IMR-90 (cell line): ENCODE data around the gene CDH26. TPM values are rescaled to one million over a fixed set of nuclear protein-coding genes. Genes with fewer than 3 reads are reported as not detected.
"Not testable (repeated sequence)": the region's sequence is repeated elsewhere in the genome, so short reads cannot be mapped to it uniquely, and the experiment has no call there.

Source experiments
- ATAC-seq: fragments of 200-7000 bp; cut with Tn5 transposase; 2 replicates; pipeline ENCODE4 v1.9.1; 2020; ENCODE audit warnings: low read depth, mild to moderate bottlenecking, moderate library complexity
- BruUV-seq: library from RNA; stranded (reverse); fragments of 400-500 nt; replicated peaks from 2 replicates; lab custom pipeline; 2021; lab: Mats Ljungman, UMichigan
- CTCF ChIA-PET: fragments of 300-600 bp; formaldehyde crosslinking; extraction: SDS; loops from one replicate; lab custom pipeline; 2021; ENCODE audit warnings: antibody characterized with exemption; lab: Yijun Ruan, JAX
- POLR2A ChIA-PET: fragments of 300-600 bp; sonication (Branson Sonifier 250); formaldehyde crosslinking; loops from one replicate; lab custom pipeline; 2022; ENCODE audit warnings: antibody characterized with exemption; ENCODE audit not compliant: unreplicated experiment; lab: Charles Lee
- DNase-seq: peaks from one replicate; pipeline ENCODE4 v3.0.0; 2013
- H2AFZ ChIP-seq: replicated peaks from 2 replicates; pipeline ENCODE3; 2013; ENCODE audit warnings: low read length, mild to moderate bottlenecking; ENCODE audit not compliant: poor library complexity
- H2AK5ac ChIP-seq: 2 replicates; pipeline ENCODE4 v1.6.1; 2013; ENCODE audit warnings: low read depth, low read length, inconsistent platforms
- H2AK9ac ChIP-seq: replicated peaks from 2 replicates; pipeline ENCODE3; 2013; ENCODE audit warnings: mild to moderate bottlenecking, low read depth, low read length, moderate library complexity; ENCODE audit not compliant: poor library complexity
- H2BK120ac ChIP-seq: 2 replicates; pipeline ENCODE4 v1.6.1; 2013; ENCODE audit warnings: low read depth, low read length, inconsistent platforms
- H2BK15ac ChIP-seq: 3 replicates; pipeline ENCODE4 v1.6.1; 2013; ENCODE audit warnings: low read depth, low read length, inconsistent platforms
- H2BK20ac ChIP-seq: 2 replicates; pipeline ENCODE4 v1.6.1; 2013; ENCODE audit warnings: low read depth, mild to moderate bottlenecking, inconsistent platforms, low read length, moderate library complexity
- H2BK5ac ChIP-seq: 2 replicates; pipeline ENCODE4 v1.6.1; 2013; ENCODE audit warnings: mild to moderate bottlenecking, low read depth, low read length, inconsistent platforms; ENCODE audit not compliant: poor library complexity, severe bottlenecking
- H3K14ac ChIP-seq: replicated peaks from 2 replicates; pipeline ENCODE4 v1.6.1; 2013; ENCODE audit warnings: low read depth, low read length, inconsistent platforms
- H3K18ac ChIP-seq: 2 replicates; pipeline ENCODE4 v1.6.1; 2013; ENCODE audit warnings: low read depth, low read length, control low read depth
- H3K23ac ChIP-seq: 2 replicates; pipeline ENCODE4 v1.6.1; 2013; ENCODE audit warnings: low read depth, low read length, inconsistent platforms
- H3K27ac ChIP-seq: 2 replicates; pipeline ENCODE4 v1.5.1; 2013; ENCODE audit warnings: mild to moderate bottlenecking, control low read depth, low read length; ENCODE audit not compliant: insufficient read depth
- H3K27me3 ChIP-seq: 2 replicates; pipeline ENCODE4 v1.6.1; 2013; ENCODE audit warnings: low read length; ENCODE audit not compliant: control insufficient read depth, insufficient read depth
- H3K36me3 ChIP-seq: 2 replicates; pipeline ENCODE4 v1.6.1; 2013; ENCODE audit warnings: low read length, mixed read lengths; ENCODE audit not compliant: control insufficient read depth, insufficient read depth
- H3K4ac ChIP-seq: 2 replicates; pipeline ENCODE4 v1.6.1; 2013; ENCODE audit warnings: low read depth, low read length, inconsistent platforms
- H3K4me1 ChIP-seq: 2 replicates; pipeline ENCODE4 v1.6.1; 2013; ENCODE audit warnings: low read length, mixed read lengths; ENCODE audit not compliant: control insufficient read depth, insufficient read depth
- H3K4me2 ChIP-seq: 2 replicates; pipeline ENCODE4 v1.6.1; 2013; ENCODE audit warnings: low read depth, mild to moderate bottlenecking, control low read depth, low read length, moderate library complexity
- H3K4me3 ChIP-seq: 2 replicates; pipeline ENCODE4 v1.5.1; 2013; ENCODE audit warnings: low read depth, mild to moderate bottlenecking, control low read depth, low read length, moderate library complexity; ENCODE audit not compliant: insufficient read depth
- H3K56ac ChIP-seq: 2 replicates; pipeline ENCODE4 v1.6.1; 2013; ENCODE audit warnings: low read length, inconsistent platforms; ENCODE audit not compliant: insufficient read depth; ENCODE audit errors: extremely low read depth
- H3K79me1 ChIP-seq, 2 experiments: 2 replicates each; pipeline ENCODE4 v1.6.1; 2013; ENCODE audit warnings: low read length in 2 of 2, inconsistent platforms in 1 of 2, low read depth in 1 of 2
- H3K9ac ChIP-seq: 2 replicates; pipeline ENCODE4 v1.6.1; 2013; ENCODE audit warnings: low read depth, low read length, control low read depth
- H3K9me1 ChIP-seq: 2 replicates; pipeline ENCODE4 v1.6.1; 2013; ENCODE audit warnings: low read length, inconsistent platforms; ENCODE audit not compliant: insufficient read depth
- H3K9me3 ChIP-seq: 2 replicates; pipeline ENCODE4 v1.6.1; 2013; ENCODE audit warnings: low read length; ENCODE audit not compliant: control insufficient read depth, insufficient read depth
- H4K20me1 ChIP-seq: 2 replicates; pipeline ENCODE4 v1.6.1; 2013; ENCODE audit warnings: low read length, inconsistent platforms; ENCODE audit not compliant: insufficient read depth
- H4K5ac ChIP-seq: 2 replicates; pipeline ENCODE4 v1.6.1; 2013; ENCODE audit warnings: mild to moderate bottlenecking, low read depth, low read length, control low read depth
- H4K8ac ChIP-seq, 2 experiments: 2 replicates each; pipeline ENCODE4 v1.6.1; 2013; ENCODE audit warnings: low read depth in 2 of 2, low read length in 2 of 2, control low read depth in 1 of 2, inconsistent platforms in 1 of 2
- H4K91ac ChIP-seq: 2 replicates; pipeline ENCODE4 v1.6.1; 2013; ENCODE audit warnings: low read depth, low read length, inconsistent platforms; ENCODE audit not compliant: insufficient read depth
- CEBPB ChIP-seq: IDR thresholded peaks from 2 replicates; pipeline ENCODE4 v1.6.1; 2012; ENCODE audit warnings: low read depth, low read length, improper control_type of control experiment
- WGBS, 2 experiments: methylation state at CpG; one replicate each; pipeline versions ENCODE4 v1.1.5 to v1.1.7; 2013; ENCODE audit warnings: missing lambda C conversion rate in 2 of 2; ENCODE audit not compliant: insufficient read length in 1 of 2; ENCODE audit errors: extremely low coverage in 2 of 2; 5-methylcytosine and 5-hydroxymethylcytosine counted together
- dilution Hi-C: fragments of 300-500 bp; cut with HindIII; formaldehyde crosslinking; loops from one replicate; pipeline ENCODE4 v1.14.3; 2018; ENCODE audit warnings: low sequenced_read_pairs; ENCODE audit not compliant: unreplicated experiment
- in situ Hi-C: fragments of 300-500 bp; cut with MboI; formaldehyde crosslinking; loops from 3 replicates; pipeline ENCODE4 v1.14.3; 2019; ENCODE audit warnings: low sequenced_read_pairs, inconsistent platforms, mixed read lengths
- intact Hi-C: fragments of 100-400 bp; cut with micrococcal nuclease; formaldehyde crosslinking; loops from 2 replicates; pipeline ENCODE4 v1.10.0; 2022
- polyA plus RNA-seq, 3 experiments: library from polyadenylated mRNA; depleted of rRNA; stranded (reverse); fragments of >200 nt; gene quantifications; 2 replicates each; pipeline ENCODE4 v1.2.3, GENCODE V29; 2012; ENCODE audit warnings: low replicate concordance in 1 of 3
- total RNA-seq: library from RNA; depleted of rRNA; stranded (reverse); fragments of >200 nt; gene quantifications from 2 replicates; pipeline ENCODE4 v1.2.3, GENCODE V29; 2012

Gene CDH26
- total and polyA plus RNA-seq, 2 of the 4 experiments (the other 2 are of a cell fraction): not detected

DNA sequence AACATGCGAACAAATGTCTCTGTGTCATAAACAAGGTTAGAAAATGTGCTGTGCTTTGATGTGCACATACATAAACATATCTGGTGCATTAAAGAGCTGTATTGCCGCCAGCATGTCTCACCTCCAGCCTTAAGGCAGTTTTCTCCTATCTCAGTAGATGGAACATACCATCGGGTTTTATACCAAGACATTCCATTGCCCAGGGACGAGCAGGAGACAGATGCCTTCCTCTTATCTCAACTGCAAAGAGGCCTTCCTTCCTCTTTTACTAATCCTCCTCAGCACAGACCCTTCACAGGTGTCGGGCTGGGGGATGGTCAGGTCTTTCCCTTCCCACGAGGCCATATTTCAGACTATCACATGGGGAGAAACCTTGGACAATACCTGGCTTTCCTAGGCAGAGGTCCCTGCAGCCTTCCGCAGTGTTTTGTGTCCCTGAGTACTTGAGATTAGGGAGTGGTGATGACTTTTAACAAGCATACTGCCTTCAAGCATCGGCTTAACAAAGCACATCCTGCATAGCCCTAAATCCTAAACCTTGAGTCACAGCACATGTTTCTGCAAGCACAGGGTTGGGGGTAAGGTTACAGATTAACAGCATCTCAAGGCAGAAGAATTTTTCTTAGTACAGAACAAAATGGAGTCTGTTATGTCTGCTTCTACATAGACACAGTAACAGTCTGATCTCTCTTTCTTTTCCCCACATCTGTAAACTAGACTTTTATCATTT lies 83.4 kb downstream of the CDH26 start:
- H3K79me1 ChIP-seq, intact Hi-C loops, H3K27ac ChIP-seq, H3K4me1 ChIP-seq, H3K23ac ChIP-seq, in situ Hi-C loops, CTCF ChIA-PET, H3K36me3 ChIP-seq, H4K20me1 ChIP-seq, H3K9ac ChIP-seq, H4K5ac ChIP-seq, dilution Hi-C loops, H3K9me1 ChIP-seq, H3K9me3 ChIP-seq, H2AK5ac ChIP-seq, H3K4me3 ChIP-seq, H3K4me2 ChIP-seq, BruUV-seq, H2AK9ac ChIP-seq, H2AFZ ChIP-seq, H3K56ac ChIP-seq, H3K27me3 ChIP-seq: not testable (repeated sequence)
- 71% methylated on average over 1 of the region's 8 CpGs; no CpG with 5 or more reads in 1 of the 2 experiments for WGBS, 2 experiments
- DNase-seq (peak; percentile 90), ATAC-seq (0 out of 2 replicates have a peak, but pooled peaks have one; percentile 30)
- Histone ChIP-seq H2BK120ac (peak overlapping the region; percentile 91), H4K91ac (peak overlapping the region; percentile 6; the same call in 1 of the 2 replicates), H3K14ac (peak overlapping the region; percentile 86; the same call in 1 of the 2 replicates), H3K4ac (peak overlapping the region; percentile 52; the same call in 1 of the 2 replicates), H2BK15ac (peak overlapping the region; percentile 61; the same call in 1 of the 3 replicates), H3K18ac (peak overlapping the region; percentile 90; the same call in 1 of the 2 replicates), H4K8ac (peak overlapping the region; percentile 36 to 87; a peak in 2 of 4 replicates), H2BK5ac (peak overlapping the region; percentile 44), H2BK20ac (peak overlapping the region; percentile 93)
- TF ChIP-seq CEBPB: peak; percentile 27; the same call in 1 of the 2 replicates
- POLR2A ChIA-PET: interaction anchor here (0.5 kb wide), 1 partner anchor 1148 kb away, joined by 3 read pairs; no protein-coding TSS in a partner anchor
